Effector CD4-positive, alpha-beta T cell (primary cell): ENCODE results near the gene YOD1.

Experiments used
- DNase-seq: peaks from one replicate; pipeline ENCODE4 v3.0.0-alpha.2; 2020

The YOD1 gene

DNA sequence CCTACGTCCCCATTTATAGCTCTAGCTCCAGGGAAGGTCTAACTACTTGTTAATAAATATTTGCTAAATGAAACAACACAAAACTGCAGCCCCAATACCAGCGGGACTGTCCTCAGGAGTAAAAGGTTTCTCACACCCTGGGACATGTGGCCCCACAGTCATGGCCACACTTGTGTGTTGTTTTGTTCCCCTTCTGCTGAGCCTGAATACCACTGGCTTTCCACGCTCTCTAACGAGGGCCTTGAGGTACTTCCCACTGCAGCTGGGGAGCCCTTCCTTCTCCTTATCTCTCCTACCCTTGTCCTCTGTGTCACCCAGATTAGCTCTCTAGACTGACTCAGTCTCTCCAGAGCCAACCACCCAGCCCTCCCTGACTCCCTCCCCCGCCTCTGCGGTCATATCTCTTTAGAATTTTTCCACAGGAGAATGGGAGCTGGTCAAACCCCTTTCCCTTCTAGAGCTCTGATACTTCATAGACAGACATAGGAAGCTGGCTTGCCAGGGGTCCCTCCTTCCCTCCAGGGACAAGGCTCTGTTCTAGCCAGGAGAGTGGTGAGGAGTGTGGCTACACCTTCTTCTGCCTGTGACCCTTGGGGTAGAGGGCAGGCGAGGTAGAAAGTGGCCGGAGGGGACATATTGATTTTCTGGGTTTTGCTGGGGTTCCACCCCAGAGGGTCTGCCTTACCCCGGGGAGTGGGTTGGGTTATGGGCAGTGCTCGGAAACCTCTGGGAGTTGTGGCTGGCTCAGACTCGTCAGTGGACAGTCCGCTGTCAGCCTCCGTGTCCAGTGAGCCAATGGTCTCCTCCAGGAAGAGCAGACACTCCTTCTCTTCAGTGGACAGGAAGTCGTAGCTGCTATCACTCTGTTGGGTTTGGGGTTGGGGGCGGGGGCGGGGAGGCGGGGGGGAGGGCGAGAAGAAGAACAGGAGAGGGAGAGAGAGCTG lies 26.5 kb downstream of the YOD1 start:
- no peak for DNase-seq

DNA sequence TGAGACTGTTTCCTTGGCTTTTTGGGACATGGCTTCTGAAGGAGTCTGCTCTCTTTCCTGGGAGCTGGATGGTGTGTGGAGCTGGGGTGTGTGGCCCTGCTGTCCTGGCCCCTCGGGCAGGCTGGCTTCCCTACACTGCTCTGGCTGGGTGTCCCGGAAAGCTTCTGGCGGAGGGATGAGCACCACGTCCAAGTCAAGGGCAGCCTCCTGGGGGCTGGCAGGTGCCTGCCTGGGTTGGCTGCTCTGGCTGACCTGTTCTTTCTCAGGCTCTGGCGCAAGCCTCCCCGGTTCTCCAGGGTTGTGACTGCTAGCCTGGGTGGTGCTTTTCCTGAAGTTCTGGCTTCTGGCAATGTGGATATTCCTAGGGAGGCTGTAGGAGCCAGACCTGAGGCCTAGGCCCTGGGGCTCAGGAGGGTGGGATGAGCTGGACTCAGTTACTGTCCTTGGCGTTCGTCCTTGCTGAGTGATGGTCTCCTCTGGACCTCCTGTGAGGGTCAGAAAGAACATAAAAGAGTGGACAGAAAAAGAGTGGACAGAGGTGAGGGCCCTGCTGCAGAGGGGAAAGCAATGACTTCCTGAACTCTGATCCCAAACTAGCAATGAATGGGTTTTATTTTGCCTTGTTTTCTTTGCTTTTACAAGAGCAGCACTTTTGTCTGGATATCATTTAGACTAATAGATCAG lies 27.9 kb downstream of the YOD1 start:
- DNase-seq: no peak

DNA sequence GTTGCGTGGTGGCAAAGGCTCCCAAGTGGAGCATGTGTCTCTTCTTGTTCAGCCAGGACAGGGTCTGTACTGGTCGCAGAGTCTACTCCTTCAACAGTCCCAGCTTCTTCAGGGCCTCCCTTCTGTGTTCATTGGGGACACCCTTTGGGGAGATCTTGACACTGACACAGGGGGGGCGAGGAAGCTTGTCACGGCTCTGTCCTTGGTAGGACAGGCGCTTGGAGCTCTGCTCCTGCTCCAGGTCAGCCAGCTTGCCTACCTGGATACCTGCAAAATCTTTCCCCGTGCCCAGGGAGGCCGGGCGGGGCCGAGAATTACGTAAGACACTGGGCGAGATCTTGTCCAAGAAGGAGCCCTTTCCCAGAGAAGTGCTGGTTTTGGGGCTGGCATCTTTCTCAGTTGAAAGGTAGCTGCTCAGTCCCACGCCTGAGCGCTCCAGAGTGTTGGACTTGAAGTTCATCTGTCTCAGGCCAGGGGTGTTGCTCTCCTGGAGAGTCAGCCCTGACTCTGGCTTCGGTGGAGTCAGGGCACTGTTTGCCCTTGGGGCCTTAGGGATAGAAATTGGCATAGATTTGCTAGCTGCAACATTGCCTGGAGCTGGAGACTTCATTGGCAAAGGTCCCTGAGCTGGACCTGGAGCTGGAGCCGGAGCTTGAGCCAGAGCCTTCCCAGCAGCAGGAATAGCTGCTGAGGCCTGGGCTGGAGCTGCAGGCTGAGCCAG lies 29.0 kb downstream of the YOD1 start:
- no peak for DNase-seq

DNA sequence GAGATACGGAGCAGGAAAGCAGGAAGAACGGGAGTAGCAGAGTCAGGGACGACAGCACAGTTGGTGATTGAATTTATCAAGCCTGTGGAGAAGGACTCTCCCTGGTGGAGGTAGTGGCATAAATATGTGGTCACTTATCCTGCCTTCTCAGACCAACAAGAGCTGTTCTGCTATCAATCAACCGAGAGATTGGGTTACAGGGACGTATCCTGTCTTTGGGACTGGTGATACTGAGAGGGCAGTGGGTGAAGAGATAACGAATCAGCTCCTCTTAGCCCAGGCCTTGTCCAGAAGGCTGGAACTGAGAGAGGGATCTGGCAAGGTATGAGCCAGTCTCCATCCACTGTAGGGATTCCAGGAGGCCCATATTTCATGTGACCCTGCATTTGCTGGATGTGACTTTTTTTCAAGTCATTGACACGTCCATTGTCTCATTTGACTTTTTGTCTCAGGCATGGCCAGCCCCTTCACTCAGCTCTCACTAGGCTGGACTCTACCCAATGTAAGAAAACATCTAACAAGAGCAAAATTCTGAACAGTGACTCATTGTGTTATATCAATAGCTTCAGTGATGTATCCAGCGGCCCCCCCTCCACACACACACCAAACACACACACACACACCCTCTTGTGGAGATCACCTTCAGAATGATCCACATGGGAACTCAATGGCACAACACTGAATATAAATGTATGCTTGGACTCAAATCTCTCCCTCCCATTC lies 29.7 kb downstream of the YOD1 start:
- no peak for DNase-seq

DNA sequence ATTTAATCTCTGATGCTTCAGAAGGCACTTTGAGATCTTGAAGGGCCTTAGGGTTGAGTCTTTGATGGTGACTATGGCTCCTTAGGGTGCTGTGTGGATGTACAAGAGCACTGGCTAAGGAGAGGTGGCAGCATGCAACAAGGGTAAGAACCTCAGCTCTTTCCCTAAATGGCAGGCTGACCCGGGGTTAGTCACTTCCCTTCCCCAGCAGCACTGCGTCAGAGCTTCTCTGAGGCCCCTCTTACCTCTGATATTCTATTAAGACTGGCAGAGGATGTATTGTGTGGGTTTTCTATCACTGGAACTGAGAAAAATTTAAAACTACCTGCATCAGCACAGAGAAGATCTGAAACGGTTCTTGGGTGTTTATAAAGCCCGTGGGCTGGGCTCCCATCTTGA lies 30.3 kb downstream of the YOD1 start:
- no peak for DNase-seq

DNA sequence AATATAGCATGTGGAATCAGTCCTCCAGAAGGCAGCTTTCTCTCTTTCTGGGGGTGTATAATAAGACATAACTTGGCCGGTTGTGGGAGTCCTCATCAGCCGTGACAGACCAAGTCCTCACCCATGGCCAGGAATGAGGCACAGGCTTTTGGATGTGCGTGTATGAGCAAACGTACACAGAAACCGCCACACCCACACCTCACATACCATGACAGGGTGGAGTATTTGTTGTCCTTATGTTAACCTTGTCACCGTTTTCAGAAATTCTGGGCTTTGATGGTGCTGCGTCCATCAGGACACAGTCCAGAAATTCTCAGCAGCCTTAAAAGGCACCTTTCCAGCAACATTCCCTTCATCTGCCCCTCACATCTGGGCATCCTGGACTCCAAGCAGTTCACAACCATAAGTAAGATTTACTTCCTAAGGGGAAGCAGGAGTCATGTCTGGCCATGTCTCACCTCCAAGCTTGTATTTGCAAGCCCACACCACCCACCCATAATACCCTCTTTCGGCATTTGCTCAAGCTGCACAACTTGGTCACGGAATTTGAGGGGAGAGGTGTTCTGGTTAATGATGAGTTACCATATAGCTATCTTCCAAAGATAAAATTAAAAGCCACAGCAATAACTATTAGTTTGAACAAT lies 30.8 kb downstream of the YOD1 start:
- DNase-seq: no peak

DNA sequence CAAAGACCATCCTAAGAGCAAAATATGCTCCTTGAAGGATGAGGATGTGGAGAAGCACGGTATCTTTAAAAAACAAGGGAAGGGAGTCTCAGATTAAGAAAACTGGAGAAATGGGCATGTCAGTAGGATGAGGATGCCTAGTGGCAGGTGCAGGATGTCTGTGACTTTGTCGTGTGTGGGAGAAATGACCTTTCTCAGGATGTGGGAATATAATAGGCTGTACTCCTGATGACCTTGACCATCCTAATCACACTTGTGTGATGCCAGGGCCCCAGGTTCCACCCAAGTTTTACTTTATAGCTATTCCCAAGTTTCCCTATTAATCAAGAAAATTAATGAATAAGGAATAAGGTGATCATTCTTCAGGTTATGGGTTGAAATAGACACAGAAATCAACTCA lies 31.3 kb downstream of the YOD1 start:
- no peak for DNase-seq

DNA sequence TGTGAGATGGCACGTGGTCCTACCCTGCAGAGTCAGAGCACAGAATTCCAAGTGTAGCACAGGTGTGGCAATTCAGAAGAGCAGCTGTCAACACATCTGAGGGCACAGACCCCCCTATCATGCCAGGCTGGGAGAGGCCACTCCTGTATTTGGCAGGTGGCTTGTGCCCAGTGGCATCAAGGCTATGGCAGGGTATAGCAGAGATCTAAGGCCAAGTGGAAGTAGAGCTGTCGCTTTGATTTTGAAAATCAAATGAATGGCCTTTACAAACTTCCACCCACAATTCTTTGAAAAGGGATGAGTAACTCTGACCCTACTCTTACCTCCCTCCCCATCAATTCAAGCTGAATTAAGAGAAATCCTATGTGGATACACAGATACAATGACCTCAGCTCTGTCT lies 31.8 kb downstream of the YOD1 start:
- DNase-seq: no peak

DNA sequence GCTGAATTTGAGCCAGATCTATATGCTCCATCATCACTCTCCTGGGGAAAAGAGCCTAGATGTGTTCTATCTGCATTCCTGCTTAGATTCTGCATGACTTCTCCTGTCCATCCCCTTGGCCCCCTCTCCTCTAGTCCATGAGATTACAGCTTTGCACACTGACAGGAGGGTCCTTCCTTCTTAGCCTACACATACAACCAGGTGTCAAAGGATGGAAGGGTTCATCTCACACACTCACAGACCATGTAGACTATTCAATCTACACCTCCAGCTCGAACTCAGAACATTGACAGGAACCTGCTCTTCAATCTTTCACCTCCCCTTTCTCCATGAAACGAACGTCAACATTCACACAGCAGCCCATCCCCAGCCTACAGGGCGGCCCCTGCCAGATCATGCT lies 32.3 kb downstream of the YOD1 start:
- DNase-seq: no peak

DNA sequence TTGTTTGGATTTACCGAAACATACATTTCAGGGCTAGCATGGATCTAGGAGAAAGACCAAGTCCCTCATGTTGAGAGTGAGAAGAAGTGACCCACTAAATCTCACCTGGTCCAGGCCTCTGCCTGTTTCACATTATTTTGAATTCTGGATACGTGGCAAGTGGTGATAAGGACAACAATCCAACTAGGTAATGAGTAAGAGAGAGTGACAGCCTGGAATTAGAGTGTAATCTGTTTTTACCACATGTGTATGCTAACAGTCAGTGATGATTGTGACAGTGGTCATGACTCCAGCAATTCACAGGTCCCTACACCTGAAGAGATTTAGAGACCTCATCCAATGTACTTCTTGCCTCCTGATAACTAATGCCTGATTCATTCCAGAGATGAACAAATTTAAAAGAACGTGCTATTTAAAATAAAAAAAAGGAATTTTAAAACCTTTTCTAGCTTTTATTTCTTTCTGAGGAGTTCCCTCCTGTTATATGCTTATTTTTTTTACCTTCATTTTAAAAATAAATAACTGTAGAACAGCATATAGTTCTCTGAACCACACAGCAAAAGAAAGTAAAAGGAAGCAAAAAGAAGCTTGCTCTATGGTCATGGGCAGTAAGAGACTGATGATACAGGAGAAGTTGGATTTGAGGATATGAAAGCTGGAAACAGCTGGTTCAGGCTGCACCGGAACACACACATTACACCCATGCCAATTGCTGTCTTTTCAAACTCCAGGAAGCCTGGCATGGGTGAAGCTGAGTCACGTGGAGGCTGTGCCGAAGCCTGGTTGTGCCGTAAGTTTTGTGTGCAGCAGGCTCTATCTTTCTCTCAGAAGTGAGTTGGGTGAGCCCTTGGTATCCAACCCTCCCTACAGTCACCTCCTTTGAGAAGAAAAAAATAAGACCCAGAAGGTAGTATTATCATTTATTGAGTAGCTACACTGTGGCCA lies 33.1 kb downstream of the YOD1 start:
- no peak for DNase-seq

DNA sequence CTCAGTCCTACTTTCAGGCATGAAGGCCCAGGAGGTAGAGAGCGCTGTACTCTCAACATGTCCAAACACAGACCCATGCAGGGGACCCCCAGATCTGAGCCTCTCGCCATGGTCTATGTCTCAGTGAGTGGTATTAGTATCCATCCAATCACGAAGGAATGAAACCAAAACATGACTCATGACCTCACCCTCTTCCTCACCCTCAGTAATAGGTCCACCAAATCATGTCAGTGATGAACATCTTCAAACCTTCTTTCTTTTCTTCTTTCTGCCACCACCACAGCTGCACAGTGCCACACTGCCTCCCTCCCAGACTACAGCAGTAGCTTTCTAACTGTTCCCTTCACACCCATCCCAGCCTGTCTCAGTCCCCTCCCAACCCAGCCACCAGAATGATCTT lies 35.2 kb downstream of the YOD1 start:
- no peak for DNase-seq

DNA sequence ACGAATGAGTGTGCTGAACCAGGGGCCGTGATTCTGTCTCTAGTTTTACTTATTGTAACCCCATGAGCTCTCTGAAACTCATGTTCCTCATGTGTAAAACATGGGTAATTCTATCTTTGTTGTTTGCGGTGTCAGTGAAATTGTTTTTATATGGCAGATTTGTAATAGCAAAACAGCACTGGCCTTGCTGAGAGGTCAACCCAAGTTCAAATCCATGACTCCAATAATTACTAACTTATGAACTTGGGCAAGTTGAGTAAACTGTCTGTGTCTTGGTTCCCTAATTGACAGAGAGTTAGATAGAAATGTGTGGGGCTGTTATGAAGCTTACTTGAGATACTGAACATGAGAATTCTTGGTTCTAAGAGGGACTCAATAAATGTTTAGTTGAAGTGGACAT lies 36.3 kb downstream of the YOD1 start:
- no peak for DNase-seq

DNA sequence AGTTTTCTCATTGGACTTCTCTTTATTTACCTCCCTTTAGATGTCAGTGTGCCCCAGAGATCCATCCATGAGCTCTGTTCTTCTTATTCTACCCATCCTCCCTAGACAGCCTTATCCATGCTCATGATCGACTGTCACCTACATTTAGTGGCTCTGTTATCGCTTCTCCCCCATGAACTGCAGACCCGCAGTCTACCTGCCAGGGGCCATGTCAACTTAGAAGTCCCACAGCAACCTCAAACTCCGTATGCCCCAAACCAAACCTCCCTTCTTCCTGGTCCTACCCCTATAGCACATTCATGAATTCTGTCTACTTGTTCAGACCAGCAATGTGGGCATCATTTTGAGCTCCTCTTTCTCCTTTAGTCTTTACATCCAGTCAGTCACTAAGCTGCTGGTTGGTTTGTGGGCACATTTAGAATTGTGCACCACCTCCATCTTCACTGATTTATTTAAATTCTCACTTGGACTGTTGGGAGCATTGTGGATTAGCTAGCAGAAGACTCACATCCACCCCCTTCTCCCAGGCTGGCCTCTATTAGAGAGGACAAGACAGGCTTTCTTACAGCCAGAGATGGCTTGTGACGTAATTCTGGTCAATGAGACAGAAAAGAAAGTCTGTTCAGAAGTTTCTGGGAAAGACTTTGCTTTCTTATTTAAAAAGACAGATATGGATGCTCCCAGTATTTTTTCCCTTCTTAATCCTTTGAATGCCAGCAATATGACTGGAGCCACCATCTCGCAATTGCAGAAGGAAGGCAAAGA lies 37.5 kb downstream of the YOD1 start:
- DNase-seq: no peak

DNA sequence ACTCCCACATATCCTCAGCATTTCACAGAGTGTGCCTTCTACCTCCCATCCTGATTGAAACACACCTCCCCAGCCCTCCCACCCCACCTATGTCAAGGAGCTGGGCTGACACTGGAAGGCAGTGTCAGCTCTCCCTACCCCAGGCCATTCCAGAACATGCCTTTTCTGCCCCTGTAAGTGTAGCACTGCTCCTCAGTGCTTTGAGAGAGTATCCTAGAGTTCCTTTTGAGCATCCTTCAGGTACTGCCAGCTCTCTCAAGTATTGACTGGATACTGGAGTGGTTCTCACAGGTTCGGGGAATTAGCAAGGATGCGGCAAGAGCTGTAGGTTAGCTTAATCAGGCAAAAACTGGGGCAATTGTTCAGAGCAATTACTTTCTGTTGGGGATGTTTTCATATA lies 40.3 kb downstream of the YOD1 start:
- no peak for DNase-seq

DNA sequence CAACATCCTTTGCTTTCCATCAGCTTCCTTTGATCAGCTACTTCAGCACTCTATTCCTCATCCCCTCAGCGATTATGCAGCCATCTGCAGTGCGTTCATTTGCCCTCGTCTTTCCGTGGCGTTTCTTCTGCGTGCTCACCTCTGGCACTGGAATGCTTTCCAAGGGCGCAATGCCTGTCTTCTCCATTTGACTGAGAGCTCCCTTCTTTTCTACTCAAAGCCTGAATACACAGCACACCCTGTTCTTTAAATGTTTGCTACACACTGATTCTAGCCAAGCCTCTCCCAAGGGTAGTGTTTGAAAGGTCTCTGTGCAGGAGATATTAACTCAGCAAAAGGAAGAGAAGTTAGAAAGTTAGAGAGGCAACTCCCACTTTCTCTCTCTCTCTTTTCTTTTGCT lies 41.1 kb downstream of the YOD1 start:
- no peak for DNase-seq

DNA sequence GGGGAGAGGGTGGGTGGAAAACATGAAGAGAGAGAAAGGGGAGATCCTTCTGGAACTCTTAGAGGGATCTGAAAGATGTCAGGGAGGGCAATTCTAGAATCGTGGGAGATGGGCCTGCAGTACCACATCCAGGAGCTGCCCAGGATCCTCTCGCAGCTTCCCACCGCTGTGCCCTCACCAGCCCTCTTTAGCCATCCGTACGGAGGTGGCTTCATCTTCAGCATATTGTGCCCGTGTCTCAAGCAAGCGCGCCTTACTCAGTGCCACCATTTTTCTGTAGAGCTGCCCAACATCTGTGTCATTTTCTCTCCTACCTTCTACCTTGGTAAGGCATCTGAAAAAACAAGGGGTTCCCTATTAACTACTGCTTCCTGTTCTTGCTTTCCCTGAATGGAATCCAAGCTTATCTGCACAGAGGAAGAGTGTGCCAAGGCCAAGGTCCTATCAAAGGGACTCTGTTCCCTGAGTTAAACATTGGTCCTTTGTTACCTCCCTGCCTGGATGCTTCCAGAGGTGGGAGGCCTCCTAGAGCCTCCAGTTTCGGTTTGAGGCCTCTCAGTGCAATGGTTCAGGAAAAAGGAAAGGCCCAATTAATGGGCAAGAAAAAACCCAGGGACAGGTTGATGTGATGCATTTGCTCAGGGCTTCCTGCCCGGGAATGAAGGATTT lies 41.7 kb downstream of the YOD1 start:
- no peak for DNase-seq

DNA sequence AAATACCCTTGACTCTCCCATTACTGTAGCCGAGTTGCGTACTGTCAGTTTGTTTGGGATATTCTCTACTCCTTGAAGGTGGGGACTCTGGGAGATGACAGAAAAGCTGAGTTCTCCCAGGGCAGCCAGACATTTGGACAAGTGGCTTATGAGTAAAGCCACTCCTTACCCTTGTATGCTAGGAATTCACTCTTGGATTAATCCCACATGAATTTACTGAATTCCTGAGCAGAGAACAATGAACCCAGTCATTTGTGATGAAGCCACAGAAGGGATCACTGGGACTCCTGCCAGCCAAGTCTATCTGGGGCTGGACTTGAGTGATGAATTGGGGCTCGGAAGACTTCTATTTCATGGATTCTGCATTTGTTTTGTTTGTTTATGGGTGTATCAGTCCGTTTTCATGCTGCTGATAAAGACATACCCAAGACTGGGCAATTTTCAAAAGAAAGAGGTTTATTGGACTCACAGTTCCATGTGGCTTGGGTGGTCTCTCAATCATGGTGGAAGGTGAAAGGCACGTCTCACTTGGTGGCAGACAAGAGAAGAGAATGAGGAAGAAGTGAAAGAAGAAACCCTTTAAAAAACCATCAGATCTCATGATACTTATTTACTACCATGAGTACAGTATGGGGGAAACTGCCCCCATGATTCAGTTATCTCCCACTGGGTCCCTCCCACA lies 43.5 kb downstream of the YOD1 start:
- no peak for DNase-seq

DNA sequence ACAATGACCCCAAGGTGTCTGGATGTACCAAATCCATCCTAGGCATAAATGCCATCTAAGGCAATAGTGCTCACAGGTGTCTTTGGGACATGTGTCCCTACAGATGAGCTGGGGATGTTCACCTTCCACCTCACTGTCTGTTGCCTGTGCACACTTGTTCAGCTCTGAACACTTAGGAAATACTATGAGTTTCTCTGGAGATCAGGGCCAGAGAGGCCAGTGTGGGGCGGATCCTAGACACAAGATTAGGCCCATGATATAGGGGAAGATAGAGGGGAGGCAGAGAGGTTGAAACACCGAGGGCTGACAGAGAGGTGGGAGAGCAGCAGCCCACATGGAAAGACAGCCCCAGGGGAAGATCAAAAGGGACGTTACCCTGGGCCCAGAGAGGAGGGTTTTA lies 44.1 kb downstream of the YOD1 start:
- DNase-seq: no peak

DNA sequence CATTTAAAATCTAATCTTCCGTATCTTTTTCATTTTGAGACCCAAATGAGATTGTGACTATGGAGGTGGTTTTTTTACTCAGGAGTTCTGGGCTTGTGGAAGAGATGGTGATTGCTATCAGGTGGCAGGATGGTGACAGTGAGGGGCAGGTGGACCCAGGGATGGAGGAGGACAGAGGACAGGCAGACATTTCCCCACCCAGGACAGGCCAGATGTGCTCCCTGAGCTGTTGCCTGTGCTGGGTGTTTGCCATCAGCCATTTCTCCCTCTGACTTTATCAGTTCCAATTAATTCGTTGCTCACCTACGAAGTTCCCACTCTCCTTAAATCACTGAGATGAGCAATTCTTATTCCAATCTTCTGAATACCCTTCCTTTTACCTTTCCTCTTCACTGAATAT lies 44.9 kb downstream of the YOD1 start:
- no peak for DNase-seq
